SJCRH30 (cell line): ENCODE results near the gene HDC. TPM values are rescaled to one million over a fixed set of nuclear protein-coding genes. Genes with fewer than 3 reads are reported as not detected.
A peak's percentile ranks its signal among the peaks of the same experiment; 100 is the strongest.

Source experiments
- DNase-seq, 2 experiments: peaks; one replicate each; pipeline ENCODE4 v3.0.0-alpha.2; 2015 to 2020
- H3K27ac ChIP-seq: fragments of 250-450 bp; sonication (Bioruptor Pico); 2 replicates; pipeline ENCODE4 v1.5.1; 2020; ENCODE audit warnings: mild to moderate bottlenecking, moderate library complexity
- H3K27me3 ChIP-seq: fragments of 250-450 bp; sonication (Bioruptor Pico); 2 replicates; pipeline ENCODE4 v1.5.1; 2020; ENCODE audit warnings: mild to moderate bottlenecking, moderate library complexity
- H3K36me3 ChIP-seq: fragments of 250-450 bp; sonication (Bioruptor Pico); 2 replicates; pipeline ENCODE4 v1.5.1; 2020; ENCODE audit warnings: mild to moderate bottlenecking, moderate library complexity
- H3K4me1 ChIP-seq: fragments of 250-450 bp; sonication (Bioruptor Pico); 2 replicates; pipeline ENCODE4 v1.5.1; 2020; ENCODE audit warnings: mild to moderate bottlenecking, moderate library complexity
- H3K4me3 ChIP-seq: fragments of 250-450 bp; sonication (Bioruptor Pico); 2 replicates; pipeline ENCODE4 v1.5.1; 2020; ENCODE audit warnings: mild to moderate bottlenecking, moderate library complexity
- H3K9me3 ChIP-seq: fragments of 250-450 bp; sonication (Bioruptor Pico); replicated peaks from 2 replicates; pipeline ENCODE4 v1.5.1; 2020; ENCODE audit warnings: mild to moderate bottlenecking, moderate library complexity
- total RNA-seq: library from RNA; depleted of rRNA; stranded (reverse); fragments of >200 nt; shearing (Covaris generic); gene quantifications from 2 replicates; pipeline ENCODE4 v1.2.3, GENCODE V29; 2014; rRNA removed

The HDC gene
- total RNA-seq, 1 experiment from 2014 or later = not detected

DNA sequence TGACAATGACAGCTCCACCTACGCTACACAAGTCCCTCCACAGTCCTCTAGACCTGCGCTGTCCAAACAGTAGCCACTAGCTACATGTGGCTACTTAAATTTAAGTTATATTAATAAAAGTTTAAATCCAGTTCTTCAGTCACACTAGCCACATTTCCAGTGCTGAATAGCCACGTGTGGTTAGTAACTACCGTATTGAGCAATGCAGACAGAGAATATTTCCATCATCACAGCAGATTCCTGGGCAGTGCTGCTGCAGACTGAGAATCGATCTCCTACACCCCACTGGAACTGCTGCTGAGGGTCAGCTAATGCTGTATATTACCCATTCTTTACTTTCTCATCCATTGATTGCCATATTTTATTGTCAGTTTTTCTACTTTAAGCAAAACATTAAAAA lies 40.9 kb downstream of the HDC start:
- no peaks in the 10 kb centered on the region for H3K36me3 ChIP-seq

DNA sequence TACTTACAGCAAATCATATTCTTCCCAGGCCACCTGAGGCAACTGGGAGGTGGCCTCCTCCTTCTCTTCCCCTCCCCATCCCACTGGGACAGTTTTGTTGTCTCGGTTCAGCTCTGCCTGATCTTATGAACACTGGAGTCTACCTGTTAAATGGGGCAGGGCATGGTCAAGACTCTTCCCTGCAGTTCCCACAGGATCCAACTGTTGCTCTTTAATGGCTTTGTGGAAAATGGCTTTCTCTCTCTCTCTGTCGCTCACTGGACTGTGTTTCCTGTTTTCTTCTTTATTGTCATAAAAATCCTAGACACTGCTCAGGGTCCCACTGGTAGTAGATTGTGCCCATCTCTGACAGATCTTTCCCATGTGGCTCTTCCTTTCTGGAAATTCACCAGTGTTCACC lies 43.3 kb downstream of the HDC start:
- Histone ChIP-seq H3K4me3 (no peak overlapping the region), H3K9me3 (no peaks in the 10 kb centered on the region), H3K27ac (0 out of 2 replicates have a peak overlapping the region, but pooled peaks have one; percentile 21), H3K4me1 (peaks cover 32% of the 10 kb centered on the region), H3K27me3 (no peaks in the 10 kb centered on the region), H3K36me3 (no peaks in the 10 kb centered on the region)
- no peak for DNase-seq

More for the DNA sequence above, 40.9 kb downstream of the HDC start:
- H3K9me3 ChIP-seq = no peaks in the 10 kb centered on the region
- no peak overlapping the region for H3K4me3 ChIP-seq
- H3K27me3 ChIP-seq = no peaks in the 10 kb centered on the region
- no peak for DNase-seq
- H3K27ac ChIP-seq = no peak overlapping the region
- H3K4me1 ChIP-seq = peaks cover 22% of the 10 kb centered on the region

DNA sequence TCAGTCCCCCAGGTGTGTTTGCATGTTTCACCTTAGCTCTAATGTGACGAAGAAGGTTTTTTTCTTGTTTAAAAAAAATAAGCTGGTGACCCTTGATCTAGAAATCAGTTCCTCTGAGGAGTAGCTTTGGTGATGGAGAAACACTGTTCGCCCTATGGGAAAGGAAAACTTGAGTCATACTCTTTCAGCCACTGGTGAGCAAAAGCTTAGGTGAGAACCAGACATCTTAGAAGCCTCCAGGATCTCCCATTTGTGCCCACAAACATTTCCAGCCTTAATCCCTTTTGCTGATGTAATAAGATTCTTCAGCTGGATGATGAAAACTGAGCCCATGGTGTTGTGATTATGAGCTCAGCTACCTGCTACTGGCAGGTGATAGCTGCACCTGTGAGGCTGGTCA lies 45.7 kb downstream of the HDC start:
- Histone ChIP-seq H3K9me3 (no peaks in the 10 kb centered on the region), H3K27me3 (no peaks in the 10 kb centered on the region), H3K4me1 (peaks cover 25% of the 10 kb centered on the region), H3K36me3 (no peaks in the 10 kb centered on the region), H3K4me3 (no peak overlapping the region), H3K27ac (no peak overlapping the region)
- peak in 1 of 2 experiments; percentile 23 for DNase-seq

DNA sequence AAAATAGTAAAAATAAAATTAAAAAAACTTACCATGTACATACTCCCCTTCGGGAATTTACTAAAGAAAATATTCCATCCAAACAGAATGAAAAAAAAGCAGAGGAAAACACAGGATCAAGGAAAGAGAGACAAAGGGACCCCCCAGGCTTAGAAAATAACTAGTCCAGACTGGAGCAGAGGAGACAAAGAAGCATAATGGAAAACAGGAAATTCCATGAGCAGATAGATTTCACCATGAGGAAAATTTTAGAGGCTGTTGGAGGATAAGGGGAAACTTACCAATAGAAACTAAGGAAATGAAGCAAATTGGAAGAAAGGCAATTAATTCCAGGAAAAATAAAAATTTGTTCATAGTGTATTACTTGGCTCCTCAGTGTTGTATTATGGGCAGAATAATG lies 46.8 kb downstream of the HDC start:
- no peak overlapping the region for H3K4me3 ChIP-seq
- H3K36me3 ChIP-seq = no peaks in the 10 kb centered on the region
- no peak for DNase-seq
- H3K27me3 ChIP-seq = no peaks in the 10 kb centered on the region
- H3K4me1 ChIP-seq = peaks cover 25% of the 10 kb centered on the region
- H3K9me3 ChIP-seq = no peaks in the 10 kb centered on the region
- no peak overlapping the region; the same call in 1 of the 2 replicates for H3K27ac ChIP-seq

DNA sequence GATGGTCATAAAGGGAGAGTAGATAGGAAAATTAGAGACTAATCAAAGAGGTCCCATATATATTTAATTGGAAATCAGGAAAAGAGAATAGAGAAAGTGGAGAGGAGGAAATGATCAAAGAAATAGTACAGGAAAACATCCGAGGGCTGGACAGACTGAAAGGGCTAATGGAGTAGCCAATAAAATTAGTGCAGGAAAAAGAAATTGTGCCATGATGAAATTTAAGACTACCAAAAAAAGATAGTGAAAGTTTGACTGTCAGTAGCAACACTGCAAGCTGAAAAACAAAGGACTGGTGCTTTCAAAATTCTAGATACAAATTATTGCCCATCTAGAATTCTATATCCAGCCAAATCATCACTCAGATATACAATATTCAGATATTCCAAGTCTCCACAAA lies 47.2 kb downstream of the HDC start:
- DNase-seq = no peak
- Histone ChIP-seq H3K27me3 (no peaks in the 10 kb centered on the region), H3K9me3 (no peaks in the 10 kb centered on the region), H3K36me3 (no peaks in the 10 kb centered on the region), H3K4me1 (peaks cover 25% of the 10 kb centered on the region), H3K4me3 (no peak overlapping the region), H3K27ac (no peak overlapping the region; the same call in 1 of the 2 replicates)

DNA sequence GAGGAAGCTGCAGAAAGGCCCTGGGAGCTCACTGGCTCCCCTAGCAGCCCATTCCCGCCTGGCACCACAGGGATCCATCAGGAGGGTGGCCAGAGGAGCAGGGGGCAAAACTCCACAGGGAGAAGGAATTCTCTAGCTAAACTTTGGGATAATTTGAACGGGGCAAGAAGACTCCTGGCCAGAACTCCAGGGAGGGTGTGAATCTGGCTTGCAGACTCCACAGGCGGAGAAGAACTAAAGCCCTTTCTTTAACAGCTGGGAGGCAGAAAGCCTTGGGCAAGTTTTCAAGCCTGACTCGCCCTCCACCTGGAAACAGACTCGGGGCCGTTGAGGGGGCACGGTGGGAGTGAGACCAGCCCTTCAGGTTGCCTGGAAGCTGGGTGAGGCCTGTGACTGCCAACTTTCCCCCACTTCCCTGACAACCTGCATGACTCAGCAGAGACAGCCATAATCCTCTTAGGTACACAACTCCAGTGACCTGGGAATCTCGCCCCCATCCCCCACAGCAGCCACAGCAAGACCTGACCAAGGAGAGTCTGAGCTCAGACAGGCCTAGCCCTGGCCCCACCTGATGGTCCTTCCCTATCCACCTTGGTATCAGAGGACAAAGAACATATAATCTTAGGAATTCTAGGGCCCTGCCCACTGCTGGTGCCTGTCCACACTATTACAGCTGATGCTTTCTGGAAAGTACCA lies 54.9 kb downstream of the HDC start:
- Histone ChIP-seq H3K4me3 (no peak overlapping the region), H3K9me3 (0 out of 2 replicates have a peak, but pooled peaks cover 8% of the 10 kb centered on the region), H3K27me3 (no peaks in the 10 kb centered on the region), H3K36me3 (no peaks in the 10 kb centered on the region), H3K4me1 (peaks cover 4% of the 10 kb centered on the region; the same call in 1 of the 2 replicates), H3K27ac (no peak overlapping the region)
- DNase-seq = no peak

DNA sequence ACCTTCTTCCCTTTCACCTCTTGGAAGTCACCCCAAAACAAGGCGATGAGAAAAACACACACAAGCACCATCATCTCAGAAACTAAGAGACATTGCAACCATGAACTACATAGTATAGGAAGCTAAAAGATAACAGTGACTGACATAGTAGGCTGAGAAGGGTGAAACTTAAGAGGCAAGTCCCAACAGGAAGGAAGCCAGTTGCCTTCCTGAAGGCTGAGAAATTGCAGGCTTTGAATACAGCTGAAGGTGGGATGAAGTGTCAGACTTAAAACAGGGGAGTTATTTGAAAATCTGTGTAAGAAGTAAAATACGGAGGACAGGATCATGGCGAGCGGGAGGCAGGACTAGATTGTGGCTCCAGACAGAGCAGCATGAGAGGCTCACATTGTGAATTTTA lies 55.7 kb downstream of the HDC start:
- Histone ChIP-seq H3K4me1 (peaks cover 4% of the 10 kb centered on the region; the same call in 1 of the 2 replicates), H3K27ac (no peak overlapping the region), H3K4me3 (no peak overlapping the region), H3K36me3 (no peaks in the 10 kb centered on the region), H3K9me3 (0 out of 2 replicates have a peak, but pooled peaks cover 8% of the 10 kb centered on the region), H3K27me3 (no peaks in the 10 kb centered on the region)
- DNase-seq = no peak

DNA sequence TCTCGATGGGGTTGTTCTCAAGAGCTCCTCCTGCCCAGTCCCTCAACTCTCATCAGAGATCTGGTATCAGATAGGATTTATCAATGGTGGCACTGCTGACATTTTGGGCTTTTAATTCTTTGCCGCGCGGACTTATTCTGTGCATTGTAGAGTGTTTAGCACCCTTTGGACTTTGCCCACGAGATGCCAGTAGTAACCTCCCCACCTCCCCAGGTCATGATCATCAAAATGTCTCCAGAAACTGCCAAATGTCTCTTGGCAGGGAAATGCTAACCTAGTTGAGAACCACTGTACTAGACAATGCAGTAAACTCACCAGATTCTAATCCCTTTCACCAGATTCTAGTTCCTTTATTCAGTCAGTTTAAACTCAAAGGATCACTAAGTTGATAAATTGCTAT lies 59.5 kb downstream of the HDC start:
- no peaks in the 10 kb centered on the region for H3K9me3 ChIP-seq
- H3K36me3 ChIP-seq = no peaks in the 10 kb centered on the region
- peaks cover 4% of the 10 kb centered on the region; the same call in 1 of the 2 replicates for H3K4me1 ChIP-seq
- H3K4me3 ChIP-seq = no peak overlapping the region
- H3K27ac ChIP-seq = no peak overlapping the region
- no peaks in the 10 kb centered on the region for H3K27me3 ChIP-seq
- no peak for DNase-seq

DNA sequence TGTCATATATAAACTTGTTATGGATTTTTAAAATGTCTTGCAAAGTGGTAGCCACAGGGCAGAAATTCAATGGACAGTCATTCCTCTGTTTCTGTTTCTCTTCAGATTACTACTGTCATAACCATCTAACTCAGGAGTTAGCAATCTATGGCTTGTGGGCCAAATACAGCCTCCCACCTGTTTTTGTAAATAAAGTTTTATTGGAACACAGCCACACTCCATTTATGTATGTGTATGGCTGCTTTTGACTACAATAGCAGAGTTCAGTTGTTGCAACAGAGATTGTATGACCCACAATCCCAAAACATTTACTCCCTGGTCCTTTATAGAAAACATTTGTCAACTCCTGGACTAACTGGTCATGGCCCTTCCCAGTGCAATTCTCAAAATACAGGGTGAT lies 63.5 kb downstream of the HDC start:
- no peaks in the 10 kb centered on the region for H3K36me3 ChIP-seq
- no peaks in the 10 kb centered on the region for H3K27me3 ChIP-seq
- no peaks in the 10 kb centered on the region for H3K9me3 ChIP-seq
- no peak for DNase-seq
- H3K27ac ChIP-seq = no peak overlapping the region
- H3K4me1 ChIP-seq = no peaks in the 10 kb centered on the region
- no peak overlapping the region for H3K4me3 ChIP-seq

DNA sequence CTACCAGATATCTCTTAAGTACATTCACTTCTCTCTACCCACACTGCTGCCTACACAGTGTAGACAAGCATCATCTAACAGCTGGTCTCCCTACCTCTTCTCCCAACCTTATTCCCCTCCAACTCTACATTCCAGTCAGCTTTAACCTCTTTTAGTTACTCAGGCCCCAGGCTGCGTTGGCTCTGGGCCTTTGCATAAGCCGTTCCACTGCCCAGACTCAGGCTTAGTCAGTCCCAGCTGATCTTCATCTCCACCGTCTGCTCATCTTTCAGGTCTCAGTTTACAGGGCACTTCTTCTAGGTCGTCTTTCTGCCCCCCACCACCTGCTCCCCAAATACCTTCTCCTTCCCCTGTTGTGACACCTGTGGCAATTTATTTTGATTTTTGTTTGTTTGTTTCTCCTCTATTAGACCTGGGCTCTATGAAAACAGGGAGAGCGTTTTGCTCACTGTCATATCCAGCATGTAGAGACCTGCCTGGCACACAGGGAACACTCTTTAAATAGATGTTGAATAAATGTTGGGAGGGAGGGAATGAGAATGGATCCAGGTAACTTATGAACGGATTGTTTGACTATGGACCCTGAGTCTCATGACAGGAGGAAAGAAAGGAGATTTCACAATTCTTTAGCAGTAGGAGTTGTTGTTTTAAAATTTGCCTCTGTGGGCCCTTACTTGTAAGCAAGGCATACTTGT lies 72.5 kb downstream of the HDC start:
- Histone ChIP-seq H3K4me3 (no peak overlapping the region), H3K9me3 (no peaks in the 10 kb centered on the region), H3K36me3 (no peaks in the 10 kb centered on the region), H3K27me3 (no peaks in the 10 kb centered on the region), H3K4me1 (no peaks in the 10 kb centered on the region), H3K27ac (no peak overlapping the region)
- peak in 1 of 2 experiments; percentile 5 for DNase-seq

DNA sequence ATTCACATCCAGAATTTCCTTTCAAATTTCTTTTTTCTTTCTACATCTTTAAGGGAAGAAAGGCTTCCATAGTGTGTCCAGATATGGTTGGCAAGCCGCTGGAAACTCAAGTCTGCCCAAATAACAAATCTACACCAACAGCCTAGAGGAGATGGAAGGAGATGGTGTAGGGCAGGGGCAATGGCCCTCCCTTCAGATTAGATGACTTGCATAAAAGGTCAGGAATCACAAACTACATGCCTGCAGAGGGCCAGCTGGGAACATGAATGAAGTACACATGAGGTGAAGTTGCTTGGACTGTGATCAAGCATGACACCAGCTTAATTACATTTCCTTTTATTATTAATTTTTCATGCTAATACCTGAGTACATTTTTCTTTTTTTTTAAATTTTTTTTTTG lies 73.4 kb downstream of the HDC start:
- no peak overlapping the region for H3K4me3 ChIP-seq
- no peaks in the 10 kb centered on the region for H3K36me3 ChIP-seq
- H3K4me1 ChIP-seq = no peaks in the 10 kb centered on the region
- H3K9me3 ChIP-seq = no peaks in the 10 kb centered on the region
- no peaks in the 10 kb centered on the region for H3K27me3 ChIP-seq
- no peak overlapping the region for H3K27ac ChIP-seq
- DNase-seq = no peak

Other genes with a start within 250 kb of the HDC start
- gene ATP8B4, start 146.5 kb downstream of the HDC start, total RNA-seq = 14.4 and 14.7 TPM in 2 replicates
- not detected in 2 replicates for gene SLC27A2, start 83.5 kb downstream of the HDC start, total RNA-seq
- 41.3 and 41.4 TPM in 2 replicates for gene GABPB1, start 89.5 kb upstream of the HDC start, total RNA-seq
- gene USP8, start 158.7 kb upstream of the HDC start, total RNA-seq = 37.1 and 46.3 TPM in 2 replicates